Suprapubic skin (tissue), 4 donors: ENCODE data around the gene VMAC. TPM values are rescaled to one million over a fixed set of nuclear protein-coding genes. Genes with fewer than 3 reads are reported as not detected.
A peak's percentile ranks its signal among the peaks of the same experiment; 100 is the strongest.

Experiments
- DNase-seq, 2 donors: peaks; one replicate each; pipeline ENCODE4 v3.0.0-alpha.2; 2019; ENCODE audit warnings: low spot score in 2 of 2
- H3K27ac ChIP-seq: fragments of 200-600 bp; sonication (generic); one replicate; pipeline ENCODE4 v1.5.1; 2019
- H3K27me3 ChIP-seq: fragments of 200-600 bp; sonication (generic); one replicate; pipeline ENCODE4 v1.5.1; 2019
- H3K36me3 ChIP-seq: fragments of 200-600 bp; sonication (generic); one replicate; pipeline ENCODE4 v1.5.1; 2019
- H3K4me1 ChIP-seq: fragments of 200-600 bp; sonication (generic); one replicate; pipeline ENCODE4 v1.5.1; 2019
- H3K4me3 ChIP-seq: fragments of 200-600 bp; sonication (generic); one replicate; pipeline ENCODE4 v1.5.1; 2019; ENCODE audit warnings: mild to moderate bottlenecking
- H3K9me3 ChIP-seq: fragments of 200-600 bp; sonication (generic); one replicate; pipeline ENCODE4 v1.5.1; 2019
- EP300 ChIP-seq: sonication (generic); formaldehyde crosslinking; IDR thresholded peaks from one replicate; pipeline ENCODE4 v1.6.1; 2017; ENCODE audit warnings: antibody characterized with exemption
- POLR2A ChIP-seq, 2 donors: fragments of 450-650 bp; IDR thresholded peaks; one replicate each; pipeline ENCODE4 v1.6.1; 2017; ENCODE audit warnings: antibody characterized with exemption in 2 of 2, mild to moderate bottlenecking in 2 of 2, moderate library complexity in 2 of 2
- POLR2AphosphoS5 ChIP-seq, 3 donors: sonication (generic); formaldehyde crosslinking; IDR thresholded peaks; one replicate each; pipeline ENCODE4 v1.6.1; 2017; ENCODE audit warnings: antibody characterized with exemption in 3 of 3
- WGBS: methylation state at CpG from one replicate; pipeline ENCODE4 v1.1.5; 2018; 5-methylcytosine and 5-hydroxymethylcytosine counted together
- total RNA-seq, 4 donors: library from RNA; depleted of rRNA; stranded (reverse); fragments of >200 nt; gene quantifications; one replicate each; pipeline ENCODE4 v1.1.0, GENCODE V29; 2016
- TF ChIP-seq, protein P1 (sequence below), 2 donors: fragments of 200-600 bp in 1 of 2; fragments of 450-650 bp in 1 of 2; sonication (generic) in 1 of 2; IDR thresholded peaks; one replicate each; pipeline ENCODE4 v1.5.1; 2016 to 2019; ENCODE audit warnings: antibody characterized with exemption in 2 of 2, mild to moderate bottlenecking in 1 of 2, moderate library complexity in 1 of 2

VMAC gene
- total RNA-seq, 4 donors from 2014 or later, result 7.4 to 15.4 (median 12.0) TPM

- no peak for DNase-seq
- no peak overlapping the region for H3K4me3 ChIP-seq
- H3K27ac ChIP-seq, result peak overlapping the region; percentile 55
- H3K4me1 ChIP-seq, result peaks cover 20% of the 10 kb centered on the region
- no peaks in the 10 kb centered on the region for H3K27me3 ChIP-seq
- peaks cover 99% of the 10 kb centered on the region for H3K36me3 ChIP-seq
- 78% methylated on average over 18 of the region's 18 CpGs for whole genome bisulfite sequencing
- TF ChIP-seq, protein P1, sequence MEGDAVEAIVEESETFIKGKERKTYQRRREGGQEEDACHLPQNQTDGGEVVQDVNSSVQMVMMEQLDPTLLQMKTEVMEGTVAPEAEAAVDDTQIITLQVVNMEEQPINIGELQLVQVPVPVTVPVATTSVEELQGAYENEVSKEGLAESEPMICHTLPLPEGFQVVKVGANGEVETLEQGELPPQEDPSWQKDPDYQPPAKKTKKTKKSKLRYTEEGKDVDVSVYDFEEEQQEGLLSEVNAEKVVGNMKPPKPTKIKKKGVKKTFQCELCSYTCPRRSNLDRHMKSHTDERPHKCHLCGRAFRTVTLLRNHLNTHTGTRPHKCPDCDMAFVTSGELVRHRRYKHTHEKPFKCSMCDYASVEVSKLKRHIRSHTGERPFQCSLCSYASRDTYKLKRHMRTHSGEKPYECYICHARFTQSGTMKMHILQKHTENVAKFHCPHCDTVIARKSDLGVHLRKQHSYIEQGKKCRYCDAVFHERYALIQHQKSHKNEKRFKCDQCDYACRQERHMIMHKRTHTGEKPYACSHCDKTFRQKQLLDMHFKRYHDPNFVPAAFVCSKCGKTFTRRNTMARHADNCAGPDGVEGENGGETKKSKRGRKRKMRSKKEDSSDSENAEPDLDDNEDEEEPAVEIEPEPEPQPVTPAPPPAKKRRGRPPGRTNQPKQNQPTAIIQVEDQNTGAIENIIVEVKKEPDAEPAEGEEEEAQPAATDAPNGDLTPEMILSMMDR (IDR thresholded peaks at IDR 0.05), result no peak
- no peak for TF ChIP-seq POLR2A (IDR thresholded peaks at IDR 0.05)
- TF ChIP-seq EP300, result no peak
- no peak for TF ChIP-seq POLR2AphosphoS5 (IDR thresholded peaks at IDR 0.05)
- H3K9me3 ChIP-seq, result no peaks in the 10 kb centered on the region
Measured at GRCh38 chr19:5925830-5926427, 21.3 kb downstream of the VMAC start.

- Histone ChIP-seq H3K36me3 (peaks cover 99% of the 10 kb centered on the region), H3K27me3 (no peaks in the 10 kb centered on the region), H3K4me3 (no peak overlapping the region), H3K9me3 (no peaks in the 10 kb centered on the region), H3K4me1 (peaks cover 20% of the 10 kb centered on the region), H3K27ac (peak overlapping the region; percentile 55)
- WGBS, result 51% methylated on average over 14 of the region's 14 CpGs
- TF ChIP-seq POLR2A (IDR thresholded peaks at IDR 0.05) (no peak), EP300 (no peak), POLR2AphosphoS5 (IDR thresholded peaks at IDR 0.05) (peak in 1 of 3 donors; percentile 45)
- TF ChIP-seq, protein P1 (IDR thresholded peaks at IDR 0.05), result peak in 1 of 2 donors; percentile 6
- DNase-seq, result peak in 1 of 2 donors; percentile 85
Measured at GRCh38 chr19:5926641-5927440, 22.2 kb downstream of the VMAC start.

DNA sequence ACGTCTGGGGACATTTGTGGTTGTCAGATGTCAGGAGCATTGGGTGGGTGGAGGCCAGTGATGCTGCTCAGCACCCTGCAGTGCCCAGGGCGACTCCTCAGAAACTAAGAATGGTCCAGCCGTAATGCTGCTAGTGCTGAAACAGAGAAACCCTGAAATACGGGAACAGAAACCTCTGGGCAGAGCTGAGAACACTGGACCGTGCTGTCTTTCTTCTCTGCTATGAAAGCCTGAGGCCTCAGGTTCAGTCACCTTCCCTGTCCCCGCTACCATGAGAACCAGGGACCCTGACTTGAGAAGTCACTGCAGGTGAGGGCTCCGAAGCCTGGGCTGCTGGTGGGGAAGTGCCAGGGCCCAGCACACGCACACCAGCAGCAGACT, 22.8 kb downstream of the VMAC start:
- no peaks in the 10 kb centered on the region for H3K9me3 ChIP-seq
- TF ChIP-seq EP300 (no peak), POLR2AphosphoS5 (IDR thresholded peaks at IDR 0.05) (no peak), POLR2A (IDR thresholded peaks at IDR 0.05) (no peak)
- TF ChIP-seq, protein P1 (IDR thresholded peaks at IDR 0.05), result no peak
- peaks cover 99% of the 10 kb centered on the region for H3K36me3 ChIP-seq
- 87% methylated on average over 7 of the region's 8 CpGs for WGBS
- H3K4me3 ChIP-seq, result no peak overlapping the region
- no peaks in the 10 kb centered on the region for H3K27me3 ChIP-seq
- H3K27ac ChIP-seq, result peak overlapping the region; percentile 55
- DNase-seq, result no peak
- peaks cover 20% of the 10 kb centered on the region for H3K4me1 ChIP-seq

- no peak overlapping the region for H3K27ac ChIP-seq
- peaks cover 20% of the 10 kb centered on the region for H3K4me1 ChIP-seq
- peaks cover 94% of the 10 kb centered on the region for H3K36me3 ChIP-seq
- H3K27me3 ChIP-seq, result no peaks in the 10 kb centered on the region
- H3K4me3 ChIP-seq, result no peak overlapping the region
- no peaks in the 10 kb centered on the region for H3K9me3 ChIP-seq
- no peak for DNase-seq
- WGBS, result 92% methylated on average over 13 of the region's 13 CpGs
- no peak for TF ChIP-seq EP300
- TF ChIP-seq, protein P1 (IDR thresholded peaks at IDR 0.05), result no peak
- no peak for TF ChIP-seq POLR2A (IDR thresholded peaks at IDR 0.05)
- no peak for TF ChIP-seq POLR2AphosphoS5 (IDR thresholded peaks at IDR 0.05)
Measured at GRCh38 chr19:5929179-5929578, 24.5 kb downstream of the VMAC start.

DNA sequence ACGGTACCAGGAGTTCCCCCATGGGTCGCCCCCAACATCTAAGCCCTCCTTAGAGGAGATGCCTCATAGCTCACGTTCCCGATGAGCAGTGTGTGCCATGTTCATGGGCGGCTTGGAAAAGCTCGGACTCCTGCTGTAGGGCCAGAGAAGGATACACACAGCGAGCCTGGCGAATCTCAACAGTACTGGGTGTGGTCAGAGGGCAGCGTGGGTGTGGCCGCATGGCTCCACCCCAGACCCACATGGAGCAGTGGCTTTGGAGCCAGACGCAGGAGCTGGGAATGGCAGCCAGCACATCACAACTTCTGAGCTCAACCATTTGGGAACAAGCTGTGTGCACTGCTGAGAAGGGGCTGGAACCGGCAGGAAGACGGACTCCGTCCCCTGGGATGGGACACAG, 25.0 kb downstream of the VMAC start:
- H3K27me3 ChIP-seq, result no peaks in the 10 kb centered on the region
- DNase-seq, result no peak
- WGBS, result 78% methylated on average over 7 of the region's 14 CpGs
- no peaks in the 10 kb centered on the region for H3K9me3 ChIP-seq
- H3K36me3 ChIP-seq, result peaks cover 90% of the 10 kb centered on the region
- H3K4me3 ChIP-seq, result no peak overlapping the region
- H3K4me1 ChIP-seq, result peaks cover 20% of the 10 kb centered on the region
- H3K27ac ChIP-seq, result no peak overlapping the region
- TF ChIP-seq EP300, result no peak
- TF ChIP-seq POLR2AphosphoS5 (IDR thresholded peaks at IDR 0.05), result no peak
- no peak for TF ChIP-seq POLR2A (IDR thresholded peaks at IDR 0.05)
- TF ChIP-seq, protein P1 (IDR thresholded peaks at IDR 0.05), result no peak
